GM21717 (cell line): ENCODE data around the gene C4orf36.

Experiments used
- ATAC-seq: cut with Tn5 transposase; IDR thresholded peaks from one replicate; pipeline ENCODE4 v1.9.1; 2021; ENCODE audit warnings: mild to moderate bottlenecking, moderate library complexity; ENCODE audit not compliant: unreplicated experiment

Gene C4orf36, protein sequence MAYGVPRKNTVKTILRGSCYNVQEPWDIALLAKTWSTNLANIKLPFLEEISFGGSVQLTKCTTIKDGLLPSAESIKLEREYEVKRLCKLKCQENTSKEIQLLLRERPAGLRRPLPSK

DNA sequence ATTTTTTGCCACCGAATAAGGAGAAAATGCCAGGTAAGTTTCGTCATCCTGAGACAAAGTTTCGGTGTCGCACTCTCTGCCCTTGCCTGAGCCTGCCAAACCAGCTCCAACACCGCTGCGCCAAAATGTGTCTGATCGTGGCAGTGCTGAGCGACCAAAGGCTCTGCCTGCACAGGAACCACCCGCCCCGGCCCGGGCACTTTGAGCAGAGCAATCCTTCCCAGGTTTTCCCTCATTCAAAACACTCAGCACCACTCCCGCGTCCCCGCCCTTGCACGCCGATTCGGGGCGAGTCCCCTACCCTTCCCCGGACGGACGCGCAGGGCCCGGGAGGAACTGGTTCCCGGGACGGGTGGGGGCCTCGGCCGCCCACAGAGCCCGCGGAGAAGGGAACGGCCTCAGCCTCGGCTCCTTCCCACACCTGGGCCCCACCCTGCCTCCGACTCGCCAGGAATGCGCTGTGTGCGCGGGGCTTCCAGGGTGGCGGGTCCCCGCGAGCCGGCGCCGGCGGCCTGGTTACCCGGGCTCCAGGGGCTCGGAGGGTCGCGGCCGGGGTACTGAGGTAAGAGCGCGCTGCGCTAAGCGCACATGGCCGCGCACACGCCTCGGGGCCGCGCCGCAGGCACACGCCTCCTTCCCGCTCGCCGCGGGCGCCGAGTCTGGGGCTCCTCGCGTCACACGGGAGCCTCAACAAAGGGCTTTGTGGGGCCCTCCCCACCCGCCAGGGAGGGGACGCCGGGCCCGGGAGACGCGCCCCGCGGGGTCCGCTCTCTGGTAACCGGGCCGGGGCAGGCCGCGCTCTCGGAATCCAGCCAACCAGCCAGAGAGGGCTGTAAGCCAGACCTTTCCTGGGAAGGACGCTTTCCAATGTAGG, at the start of gene C4orf36:
C4orf36 (minus strand) TSS at position 661 of the 874 bp plus-strand sequence. CDS start 902 bp downstream, outside the sequence.
- peak; percentile 65 for ATAC-seq

DNA sequence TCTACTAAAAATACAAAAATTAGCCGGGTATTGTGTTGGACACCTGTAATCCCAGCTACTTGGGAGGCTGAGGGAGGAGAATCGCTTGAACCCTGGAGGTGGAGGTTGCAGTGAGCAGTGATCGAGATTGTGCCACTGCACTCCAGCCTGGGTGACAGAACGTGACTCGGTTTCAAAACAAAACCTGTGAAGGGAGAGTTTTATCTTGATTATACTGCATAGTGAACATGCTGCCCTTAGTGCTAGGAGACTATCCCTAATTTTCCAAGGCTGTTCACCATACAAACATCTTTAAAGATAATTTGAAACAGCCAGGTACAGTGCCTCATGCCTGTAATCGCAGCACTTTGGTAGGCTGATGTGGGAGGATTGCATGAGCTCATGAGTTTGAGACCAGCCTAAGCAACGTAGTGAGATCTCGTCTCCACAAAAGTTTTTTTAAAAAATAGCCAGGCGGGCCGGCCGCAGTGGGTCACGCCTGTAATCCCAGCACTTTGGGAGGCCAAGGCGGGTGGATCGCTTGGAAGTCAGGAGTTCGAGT, 48.8 kb upstream of the C4orf36 start:
- ATAC-seq = no peak

DNA sequence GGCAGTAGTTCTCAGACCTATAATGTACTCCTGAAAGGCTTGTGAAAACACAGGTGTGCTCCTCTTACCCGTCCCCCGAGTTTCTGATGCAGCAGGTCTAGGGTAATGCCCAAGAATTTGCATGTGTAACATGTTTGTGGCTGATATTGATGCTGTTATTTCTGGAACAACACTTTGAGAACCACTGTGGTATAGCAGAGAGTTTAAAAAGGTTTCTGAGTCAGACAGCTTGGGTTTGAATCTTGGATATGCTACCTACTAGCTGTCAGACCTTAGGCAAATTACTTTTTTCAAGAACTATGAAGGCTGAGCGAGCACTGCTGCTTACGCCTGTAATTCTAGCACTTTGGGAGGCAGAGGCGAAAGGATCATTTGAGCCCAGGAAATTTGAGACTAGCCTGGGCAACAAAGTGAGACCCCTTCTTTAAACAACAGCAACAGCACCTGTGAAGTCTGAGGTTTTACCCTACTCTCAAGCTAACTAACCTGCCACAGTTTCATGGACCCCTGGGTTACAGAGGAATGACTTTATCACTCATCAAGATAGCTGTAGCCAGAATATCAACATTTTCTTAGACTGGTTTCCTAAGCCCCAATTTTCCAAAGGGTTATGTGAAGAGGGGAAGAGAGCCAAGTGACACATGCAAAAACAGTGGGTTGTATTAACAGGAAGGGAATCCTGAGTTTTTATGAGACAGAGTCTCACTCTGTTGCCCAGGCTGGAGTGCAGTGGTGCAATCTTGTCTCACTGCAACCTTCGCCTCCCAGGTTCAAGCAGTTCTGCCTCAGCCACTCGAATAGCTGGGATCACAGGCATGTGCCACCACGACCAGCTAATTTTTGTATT, 47.7 kb upstream of the C4orf36 start:
- peak; percentile 62 for ATAC-seq

DNA sequence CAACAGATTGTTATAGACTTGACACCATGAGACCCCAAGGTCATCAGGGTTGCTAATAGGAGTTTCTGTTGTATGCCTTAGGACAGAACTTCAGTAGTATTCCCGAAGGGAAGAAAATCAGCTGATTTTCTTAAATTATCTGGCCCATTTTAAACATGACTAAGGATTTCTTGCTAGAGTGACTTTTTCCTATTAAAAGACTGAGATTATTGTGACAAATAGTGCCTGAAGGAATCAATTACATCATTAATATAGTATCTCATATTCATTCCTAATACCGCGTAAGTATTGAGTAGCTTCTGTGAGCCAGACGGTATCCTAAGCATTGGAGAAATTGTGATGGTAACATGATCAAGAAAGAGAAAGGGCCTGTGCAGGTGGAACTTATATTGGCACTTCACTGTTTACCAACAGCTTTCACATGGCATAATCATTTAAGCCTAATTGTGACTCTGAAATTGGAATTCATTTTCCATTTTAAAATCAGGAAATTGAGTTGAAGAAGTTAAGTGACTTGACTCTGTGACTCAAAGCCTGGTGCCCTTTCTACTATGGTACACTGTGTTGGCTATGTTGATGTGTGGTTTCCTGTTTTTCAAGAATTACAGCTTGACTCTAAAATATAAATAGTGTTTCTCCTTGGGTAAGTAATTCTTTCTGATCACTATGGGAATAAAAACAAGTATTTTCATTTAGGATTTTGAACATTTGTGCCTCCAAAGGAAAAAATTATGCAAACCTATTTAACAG, 46.7 kb upstream of the C4orf36 start:
- ATAC-seq = no peak

DNA sequence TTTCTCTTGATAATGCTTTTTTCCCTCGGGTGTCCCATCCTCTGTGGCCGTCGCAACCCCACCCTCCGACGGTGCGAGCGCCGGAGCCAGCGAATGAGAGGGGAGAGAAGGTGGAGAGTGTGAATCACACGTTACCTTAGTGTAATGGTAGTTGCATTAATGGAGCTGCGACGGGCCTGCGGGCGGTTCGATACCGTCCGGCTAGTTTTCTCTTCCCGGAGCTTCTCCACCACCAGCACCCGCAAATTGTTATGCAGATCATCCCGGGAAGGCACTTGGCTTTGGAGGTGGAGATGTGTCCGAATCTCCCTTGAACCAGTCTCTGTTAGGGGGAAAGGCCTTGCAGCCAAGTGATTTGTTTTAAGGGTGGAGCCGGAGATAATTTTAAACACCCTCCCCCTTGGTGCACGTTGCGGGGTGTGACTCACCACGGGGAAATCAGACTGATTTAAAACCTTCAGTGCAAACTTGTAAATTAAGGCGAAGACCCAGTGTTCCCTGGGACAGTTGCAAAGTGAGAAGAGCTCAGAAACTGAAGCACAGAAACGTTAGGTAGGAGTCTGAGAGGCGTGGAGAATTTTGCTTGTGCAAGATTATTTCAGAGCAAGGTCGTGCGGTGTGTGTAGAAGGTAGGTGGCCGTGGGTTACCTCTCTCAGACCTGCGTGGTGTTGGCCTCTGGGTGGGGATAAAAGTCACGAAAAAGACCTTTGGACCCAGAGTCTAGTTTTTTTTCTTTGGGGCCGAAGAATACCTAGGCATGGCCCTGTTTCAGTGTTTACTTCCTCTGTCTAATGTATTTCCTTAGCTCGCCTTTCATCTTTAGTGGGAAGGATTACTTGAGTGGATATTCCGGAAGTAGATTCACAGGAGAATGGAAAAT, 43.9 kb upstream of the C4orf36 start:
- ATAC-seq = peak; percentile 36

DNA sequence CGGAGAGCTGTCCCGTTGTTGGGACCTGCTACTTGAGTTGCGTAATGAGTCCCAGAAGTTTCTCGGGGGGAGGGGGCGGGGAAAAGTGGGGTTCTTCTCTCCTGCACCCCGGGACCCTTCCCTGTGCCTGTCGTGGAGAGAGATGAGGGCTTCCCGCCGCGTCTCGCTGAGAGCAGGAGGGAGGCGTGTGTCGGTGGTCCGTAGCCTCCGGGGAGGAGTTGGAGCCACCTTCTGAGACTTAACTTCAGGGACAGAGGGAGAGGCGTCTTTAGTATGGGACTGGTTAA, 43.3 kb upstream of the C4orf36 start:
- no peak for ATAC-seq

DNA sequence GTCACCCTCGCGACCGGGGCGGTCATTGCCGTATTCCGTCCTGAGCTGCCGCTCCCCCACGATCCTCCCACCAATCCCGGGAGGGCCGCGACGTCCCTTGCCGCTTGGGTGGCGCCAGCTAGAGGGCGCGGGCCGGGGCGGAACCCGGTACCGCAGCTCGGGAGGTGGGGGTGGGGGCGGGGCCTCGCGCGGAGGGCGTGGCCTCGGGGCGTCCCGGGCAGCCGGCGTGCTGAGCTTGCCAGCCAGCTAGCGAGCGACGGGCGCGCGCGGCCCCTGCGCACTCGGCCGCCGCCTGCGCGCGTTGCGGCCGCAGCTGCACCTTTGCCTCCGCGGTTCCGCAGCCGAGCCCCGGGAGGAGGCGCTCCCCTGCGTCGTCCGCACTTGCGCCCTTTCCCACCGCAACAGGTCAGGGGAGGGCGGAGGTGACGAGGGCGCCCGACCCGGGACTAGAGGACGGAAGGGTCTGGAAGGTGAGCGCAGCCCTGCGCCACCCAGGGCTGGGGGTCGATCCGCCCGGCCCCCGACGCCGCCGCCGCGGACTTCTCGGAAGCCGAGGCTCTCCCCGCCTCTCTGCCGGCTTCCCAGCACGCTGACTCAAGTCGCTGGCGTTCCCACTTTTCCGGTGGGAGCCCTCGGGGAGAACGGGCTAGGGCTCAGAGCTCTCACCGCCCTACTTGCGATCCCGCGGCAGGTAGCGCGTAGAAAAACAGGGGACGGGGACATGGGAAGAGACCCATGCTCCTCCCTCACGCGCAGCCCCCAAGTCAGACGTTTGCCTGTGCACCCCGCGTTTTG, 42.7 kb upstream of the C4orf36 start, which contains the start of gene AFF1:
AFF1 (plus strand) TSS at position 241 of the 795 bp plus-strand sequence. CDS start 13,523 bp downstream, outside the sequence.
- ATAC-seq = peak; percentile 51

DNA sequence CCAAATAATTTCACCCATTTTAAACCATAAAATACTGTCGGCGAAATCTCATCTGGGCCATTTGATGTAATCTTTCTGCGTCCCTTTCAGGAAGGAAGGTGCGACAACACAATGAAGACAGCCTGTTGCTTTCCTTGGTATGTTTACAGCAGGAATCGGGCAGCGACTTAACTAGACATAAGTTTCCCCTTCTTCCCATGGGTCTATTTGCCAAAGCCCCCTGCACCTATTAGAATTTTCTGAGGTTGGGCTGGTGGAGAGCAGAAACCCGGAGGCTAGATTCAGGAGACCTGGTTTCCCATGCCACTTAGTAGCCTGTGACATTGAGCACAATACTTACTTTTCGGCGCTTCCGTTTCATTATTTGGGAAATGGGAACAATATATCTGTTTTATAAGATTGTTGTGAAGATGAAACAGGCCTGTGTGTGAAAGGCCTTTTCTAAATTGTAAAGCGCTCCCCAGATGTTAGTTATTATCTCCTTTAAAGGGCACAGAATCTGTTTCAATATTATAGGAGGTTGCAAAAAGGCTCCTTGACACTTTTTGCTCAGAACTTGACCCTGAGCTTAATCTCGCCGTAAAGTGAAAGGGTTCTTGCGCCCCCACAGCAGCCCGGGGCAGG, 42.0 kb upstream of the C4orf36 start:
- ATAC-seq = no peak

DNA sequence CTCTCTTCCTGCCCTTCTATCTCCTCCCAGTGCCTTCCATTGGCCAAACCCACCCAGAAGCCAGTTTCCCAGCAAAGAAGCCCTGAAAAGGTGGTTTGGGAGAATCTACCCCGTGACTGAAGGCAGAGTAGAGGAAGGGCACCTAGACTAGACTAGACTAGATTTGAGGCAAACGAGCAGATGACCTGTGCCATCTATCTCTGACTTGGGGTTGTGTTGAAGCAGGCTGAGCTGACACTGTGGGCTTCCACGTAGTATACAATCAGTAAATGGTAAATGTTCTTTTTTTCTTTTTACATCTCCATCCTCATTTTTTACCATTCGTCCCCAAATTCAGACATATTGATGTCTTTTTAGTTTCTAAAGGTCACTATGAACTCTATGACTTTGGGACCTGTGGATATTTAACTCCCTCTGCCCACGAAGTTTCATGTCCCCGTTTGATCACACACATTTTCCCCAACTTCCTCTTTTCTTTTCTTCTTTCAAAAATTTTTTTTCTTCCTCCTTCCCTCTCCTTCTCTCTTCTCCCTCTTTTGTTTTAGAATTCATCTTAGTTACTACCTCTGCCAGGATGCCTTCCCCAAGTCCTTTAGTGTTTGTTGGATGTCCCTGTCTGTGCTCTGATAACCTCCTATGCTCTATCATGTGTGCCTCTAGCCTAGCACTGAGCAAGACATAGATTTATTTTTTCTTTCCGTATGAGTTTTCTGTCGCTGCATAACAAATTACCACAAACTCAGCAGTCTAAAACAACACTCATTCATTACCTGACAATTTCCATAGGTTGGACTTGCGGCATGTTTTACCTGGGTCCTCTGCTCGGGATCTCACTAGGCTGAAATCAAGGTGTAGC, 36.4 kb upstream of the C4orf36 start:
- ATAC-seq = no peak

DNA sequence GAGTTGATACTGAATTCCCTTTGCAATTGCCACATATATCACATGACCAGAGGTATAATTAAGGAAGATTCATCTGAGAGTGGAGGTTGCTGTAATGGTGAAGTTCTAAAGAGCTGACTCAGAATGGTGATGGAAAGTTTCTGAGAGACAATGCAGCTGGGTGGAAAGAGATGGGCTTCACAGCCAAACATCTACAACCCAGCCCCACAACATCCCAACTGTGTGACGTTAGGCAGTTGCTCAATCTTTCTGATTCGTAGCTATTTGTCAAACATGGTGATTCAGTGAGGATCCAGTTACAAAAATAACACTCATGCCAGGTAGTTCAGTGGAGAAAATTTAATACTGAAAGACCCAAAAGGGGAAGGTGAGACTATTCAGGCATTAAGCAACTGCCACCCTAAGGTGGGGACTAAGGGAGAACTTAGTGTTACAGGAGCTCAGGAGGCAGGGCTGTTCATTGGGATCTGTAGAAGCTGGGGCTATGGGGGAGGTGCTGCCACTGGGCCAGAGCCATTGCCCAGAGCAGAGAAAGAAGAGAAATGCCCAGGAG, 35.7 kb upstream of the C4orf36 start:
- no peak for ATAC-seq

DNA sequence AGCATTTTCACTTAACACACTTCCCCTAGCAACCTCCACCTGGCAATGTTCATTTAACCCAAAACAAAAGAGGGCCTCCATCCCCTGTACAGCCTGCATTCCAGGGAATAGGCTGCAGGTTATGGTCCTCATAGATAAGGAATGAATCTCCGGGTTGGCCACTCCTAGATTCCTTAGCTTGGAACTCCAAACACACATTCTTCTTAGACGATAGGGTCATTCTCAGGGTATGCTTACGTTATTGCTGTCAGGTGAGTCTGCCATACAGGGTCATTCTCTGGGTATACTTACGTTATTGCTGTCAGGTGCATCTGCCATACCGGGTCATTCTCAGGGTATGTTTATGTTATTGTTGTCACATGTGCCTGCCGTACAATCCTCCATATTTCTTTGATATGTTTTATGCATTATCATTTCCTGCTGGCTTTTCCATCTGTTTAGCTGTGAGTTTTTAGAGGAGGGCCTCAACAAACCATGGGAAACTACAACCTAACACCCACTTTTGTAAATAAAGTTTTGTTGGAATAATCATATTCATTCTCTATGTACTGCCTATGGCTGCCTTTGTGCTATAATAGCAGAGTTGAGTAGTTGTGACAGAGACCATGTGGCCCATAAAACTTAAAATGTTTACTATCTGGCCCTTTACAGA, 34.3 kb upstream of the C4orf36 start:
- ATAC-seq = no peak

DNA sequence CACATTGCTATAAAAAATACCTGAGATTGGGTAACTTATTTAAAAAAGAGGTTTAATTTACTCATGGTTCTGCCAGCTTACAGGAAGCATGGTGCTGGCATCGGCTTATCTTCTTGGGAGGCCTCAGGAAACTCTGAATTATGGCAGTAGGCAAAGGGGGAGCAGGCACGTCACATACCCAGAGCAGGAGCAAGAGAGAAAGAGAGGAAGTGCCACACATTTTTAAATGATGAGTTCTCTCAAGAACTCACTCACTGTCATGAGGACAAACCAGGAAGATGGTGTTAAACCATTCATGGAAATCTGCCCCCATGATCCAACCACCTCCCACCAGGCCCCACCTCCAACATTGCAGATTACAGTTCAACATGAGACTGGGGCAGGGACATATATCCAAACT, 32.6 kb upstream of the C4orf36 start:
- no peak for ATAC-seq

DNA sequence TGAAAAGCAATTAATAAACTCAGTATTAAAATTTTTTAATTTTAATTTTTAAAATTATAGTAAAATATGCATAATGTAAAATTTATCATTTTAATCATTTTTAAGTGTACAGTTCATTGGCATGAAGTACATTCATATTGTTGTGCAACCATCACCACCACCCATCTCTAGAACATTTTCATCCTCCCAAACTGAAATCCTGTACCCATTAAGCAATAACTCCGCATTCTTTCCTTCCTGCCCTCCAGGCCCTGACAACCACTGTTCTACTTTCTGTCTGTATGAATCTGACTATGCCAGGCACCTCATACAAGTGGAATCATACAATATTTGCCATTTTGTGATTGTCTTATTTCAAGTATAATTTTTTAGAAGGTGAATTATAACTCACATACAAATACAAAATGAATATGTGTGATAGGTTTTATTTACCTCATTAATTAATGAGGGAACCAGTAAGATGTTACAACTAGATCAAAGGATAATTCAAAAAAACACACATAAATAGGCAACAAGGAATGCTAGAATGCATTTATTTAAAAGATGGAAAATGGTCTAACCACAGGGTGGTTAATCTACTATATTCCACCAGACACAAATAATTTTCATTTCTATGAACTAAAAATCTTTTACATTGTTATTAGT, 29.5 kb upstream of the C4orf36 start:
- ATAC-seq = no peak

DNA sequence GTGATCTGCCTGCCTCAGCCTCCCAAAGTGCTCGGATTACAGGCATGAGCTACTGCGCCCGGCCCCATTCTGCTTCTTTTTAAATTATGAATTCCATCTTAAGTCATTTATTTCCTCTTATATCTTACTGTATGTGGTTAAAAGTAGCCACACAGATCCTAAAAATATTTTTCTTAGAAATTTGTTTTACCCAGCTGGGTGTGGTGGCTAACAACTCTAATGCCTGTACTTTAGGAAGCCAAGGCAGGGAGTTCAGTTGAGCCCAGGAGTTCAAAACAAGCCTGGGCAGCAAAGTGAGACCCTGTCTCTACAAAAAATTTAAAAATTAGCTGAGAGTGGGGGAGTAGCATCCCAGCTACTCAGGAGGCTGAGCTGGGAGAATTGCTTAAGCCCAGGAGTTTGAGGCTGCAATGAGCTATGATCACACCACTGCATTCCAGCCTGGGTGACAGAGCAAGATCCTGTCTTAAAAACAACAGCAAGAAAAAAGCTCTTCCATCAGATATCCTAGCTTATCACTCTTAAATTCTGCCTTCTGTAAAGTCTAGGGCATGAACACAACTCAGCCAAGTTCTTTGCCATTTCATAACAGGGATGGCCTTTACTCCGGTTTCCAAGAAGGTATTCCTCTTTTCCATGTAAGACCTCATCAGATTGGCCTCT, 27.5 kb upstream of the C4orf36 start:
- no peak for ATAC-seq

DNA sequence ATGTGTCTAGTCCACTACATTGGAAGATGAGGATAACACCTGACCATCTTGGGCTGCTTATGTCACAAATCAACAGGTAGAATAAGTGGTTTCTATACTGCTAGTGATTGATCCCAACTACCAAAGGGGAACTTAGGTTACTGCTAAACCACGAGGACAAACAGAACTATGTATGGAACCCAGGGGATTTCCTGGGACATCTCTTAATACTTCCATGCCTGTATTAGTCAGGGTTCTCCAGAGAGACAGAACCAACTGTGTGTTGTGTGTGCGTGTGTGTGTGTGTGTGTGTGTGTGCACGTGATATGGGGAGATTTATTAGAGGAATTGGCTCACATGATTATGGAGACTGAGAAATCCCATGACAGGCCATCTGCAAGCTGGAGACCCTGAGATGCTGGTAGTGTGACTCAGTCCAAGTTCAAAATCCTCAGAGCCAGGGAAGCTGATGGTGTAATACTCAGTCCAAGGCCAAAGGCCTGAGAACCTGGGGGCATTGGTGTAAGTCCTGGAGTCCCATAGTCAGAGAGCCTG, 26.4 kb upstream of the C4orf36 start:
- no peak for ATAC-seq
